ENCODE measurements around the gene IP6K3.

Gene IP6K3

DNA sequence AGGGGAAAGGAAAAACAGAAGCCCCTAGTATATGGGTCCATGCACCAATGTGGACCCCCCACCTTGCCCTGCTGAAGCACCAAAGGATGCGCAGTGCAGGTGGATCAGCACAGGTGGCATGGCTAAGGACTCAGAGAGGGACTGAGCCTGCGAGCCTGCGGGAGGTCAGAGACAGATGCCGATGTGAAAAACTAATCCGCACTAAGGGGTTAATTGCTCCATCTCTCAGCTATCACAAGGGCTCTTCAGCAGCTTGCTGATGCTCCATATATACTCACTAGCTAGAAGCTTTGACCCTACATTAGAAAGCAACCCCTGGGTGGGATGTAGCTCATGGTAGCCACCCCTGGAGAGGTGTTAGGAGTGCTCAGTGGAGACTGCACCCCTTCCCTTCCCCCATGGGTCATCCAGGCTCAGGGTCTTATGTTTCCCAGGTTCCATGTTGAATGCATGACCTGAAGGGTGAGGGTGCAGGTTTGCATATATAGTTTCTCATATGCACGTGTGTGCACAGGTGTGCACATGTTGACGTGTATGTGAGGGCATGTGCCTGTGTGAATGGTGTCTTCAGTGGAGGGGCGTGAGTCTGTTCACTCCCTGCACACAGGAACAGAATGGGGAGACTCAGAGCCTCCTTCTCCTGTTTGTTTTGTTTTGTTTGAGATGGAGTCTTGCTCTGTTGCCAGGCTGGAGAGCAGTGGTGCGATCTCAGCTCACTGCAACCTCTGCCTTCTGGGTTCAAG lies 13.4 kb upstream of the IP6K3 start:
- DNase-seq (ENCODE audit: low spot score) = no peak

DNA sequence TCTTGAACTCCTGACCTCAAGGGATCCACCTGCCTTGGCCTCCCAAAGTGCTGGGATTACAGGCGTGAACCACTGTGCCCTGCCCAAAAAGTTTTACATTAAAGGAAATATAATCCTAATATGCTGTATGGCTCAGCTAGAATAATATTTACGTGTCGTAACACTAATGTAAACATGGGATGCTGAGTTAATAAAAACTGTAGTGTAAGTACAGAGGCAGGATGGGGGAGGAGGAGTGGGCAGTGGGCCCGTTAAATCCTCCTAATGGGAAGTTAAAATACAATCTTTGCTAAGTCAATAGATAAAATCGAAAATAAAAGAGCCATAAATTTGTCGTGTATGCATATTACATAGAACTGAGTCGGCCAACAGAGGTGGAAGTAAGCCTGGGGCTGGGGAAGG lies 12.1 kb upstream of the IP6K3 start:
- DNase-seq (ENCODE audit: low spot score) = no peak

DNA sequence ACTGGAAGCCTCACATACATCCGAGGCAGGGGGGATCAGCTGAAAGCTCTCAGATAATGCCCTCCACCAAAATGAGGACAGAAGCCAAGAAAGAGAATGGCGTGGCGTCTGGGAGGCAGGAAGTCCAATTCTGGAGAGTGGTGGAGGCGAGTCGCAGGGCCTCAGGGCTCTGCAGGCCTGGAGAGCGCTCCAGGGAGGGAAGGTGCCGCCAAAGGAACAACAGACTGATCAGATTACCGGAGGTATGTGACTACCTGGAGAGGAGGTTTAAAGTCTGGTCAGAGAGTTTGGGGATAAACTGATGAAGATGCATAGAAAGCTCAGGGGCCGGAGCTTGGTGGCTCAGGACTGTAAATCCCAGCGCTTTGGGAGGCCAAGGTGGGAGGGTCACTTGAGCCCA lies 11.2 kb upstream of the IP6K3 start:
- no peak for DNase-seq (ENCODE audit: low spot score)

DNA sequence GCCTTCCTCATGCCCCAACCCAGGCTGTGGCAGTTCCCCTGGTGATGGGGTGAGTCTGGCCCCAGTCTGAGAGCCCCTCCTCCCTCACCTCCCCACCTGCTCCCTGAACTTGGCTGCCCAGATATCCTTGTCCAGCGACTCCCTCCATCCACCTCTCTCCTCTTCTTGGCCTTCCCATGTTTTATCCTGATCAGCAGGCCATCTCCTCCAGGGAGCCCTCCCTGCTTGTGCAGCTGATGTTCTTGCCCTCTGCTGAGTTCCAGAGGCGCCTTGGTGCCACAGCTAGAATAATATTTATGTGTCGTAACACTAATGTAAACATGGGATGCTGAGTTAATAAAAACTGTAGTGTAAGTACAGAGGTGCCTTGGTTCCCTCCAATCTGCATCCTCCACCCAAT lies 10.4 kb upstream of the IP6K3 start:
- no peak for DNase-seq (ENCODE audit: low spot score)

DNA sequence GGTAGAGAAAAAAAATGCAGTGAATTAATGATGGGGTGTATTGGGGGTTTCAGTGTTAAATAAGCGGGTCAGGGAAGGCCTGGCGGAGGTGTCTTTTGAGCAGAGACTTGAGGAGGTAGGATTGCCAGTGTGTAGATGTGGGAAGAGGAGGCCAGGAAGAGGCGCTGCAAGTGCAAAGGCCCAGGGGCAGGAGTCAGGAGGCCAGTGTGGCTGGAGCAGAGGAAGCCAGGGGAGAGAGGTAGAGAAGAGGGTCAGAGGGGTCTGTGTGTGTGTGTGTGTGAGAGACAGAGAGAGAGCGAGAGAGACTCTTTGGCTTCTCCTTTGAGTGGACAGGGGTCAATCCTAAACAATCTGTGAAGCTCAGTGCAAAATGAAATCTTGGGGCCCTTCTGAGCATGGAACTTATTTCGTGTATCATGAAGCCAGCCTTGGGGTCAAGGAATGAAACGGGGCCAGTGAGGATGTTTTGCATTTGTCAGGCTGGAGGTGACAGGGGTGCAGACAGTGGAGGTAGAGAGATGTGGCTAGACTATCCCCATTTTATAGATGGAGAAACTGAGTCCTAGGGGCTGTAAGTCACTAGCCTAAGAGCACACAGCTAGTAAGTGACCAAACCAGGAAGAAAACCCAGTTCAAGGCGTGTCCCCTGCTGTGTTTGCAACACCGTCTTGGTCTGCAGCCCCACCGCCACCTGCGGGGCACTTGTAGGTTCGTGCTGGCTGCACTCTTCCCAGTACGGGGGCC lies 9.7 kb upstream of the IP6K3 start:
- DNase-seq (ENCODE audit: low spot score) = no peak

DNA sequence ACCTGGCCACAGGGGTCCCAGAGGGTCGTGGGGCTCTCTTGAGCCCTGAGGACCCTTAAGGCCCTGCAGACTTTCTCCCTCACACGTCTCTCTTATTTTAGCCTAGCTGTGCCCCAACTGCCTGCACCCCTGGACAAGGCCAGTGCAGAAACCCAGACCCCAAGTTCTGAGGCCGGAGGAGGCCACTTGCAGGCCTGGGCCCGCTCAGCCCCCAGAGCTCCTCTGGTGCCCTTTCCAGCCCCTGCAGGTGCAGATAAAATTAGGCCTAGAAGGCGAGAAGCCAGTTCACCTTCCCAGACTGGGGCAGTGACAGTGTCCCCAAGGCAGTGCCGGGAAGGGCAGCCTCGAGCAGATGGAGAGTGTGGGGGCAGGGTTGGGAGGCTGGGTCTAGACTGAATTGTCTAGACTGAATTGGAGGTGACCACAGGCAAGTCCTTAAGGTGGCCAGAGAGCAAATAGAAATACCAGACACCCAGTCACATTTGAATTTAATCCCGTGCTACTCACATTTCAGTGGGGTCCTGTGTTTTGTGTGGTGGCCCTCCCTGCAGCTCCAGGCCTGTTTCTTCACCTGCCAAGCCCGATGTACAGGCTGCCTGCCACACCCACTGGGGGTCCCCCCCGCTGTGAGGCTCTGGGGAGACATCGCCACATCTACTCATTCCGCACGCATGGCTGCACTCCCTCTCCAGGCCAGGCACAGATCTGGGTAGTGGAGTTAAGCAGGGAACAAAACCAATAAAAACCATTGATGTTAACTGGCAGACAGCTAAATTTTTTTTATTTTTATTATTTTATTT lies 8.6 kb upstream of the IP6K3 start:
- peak; percentile 24 for DNase-seq (ENCODE audit: low spot score)

DNA sequence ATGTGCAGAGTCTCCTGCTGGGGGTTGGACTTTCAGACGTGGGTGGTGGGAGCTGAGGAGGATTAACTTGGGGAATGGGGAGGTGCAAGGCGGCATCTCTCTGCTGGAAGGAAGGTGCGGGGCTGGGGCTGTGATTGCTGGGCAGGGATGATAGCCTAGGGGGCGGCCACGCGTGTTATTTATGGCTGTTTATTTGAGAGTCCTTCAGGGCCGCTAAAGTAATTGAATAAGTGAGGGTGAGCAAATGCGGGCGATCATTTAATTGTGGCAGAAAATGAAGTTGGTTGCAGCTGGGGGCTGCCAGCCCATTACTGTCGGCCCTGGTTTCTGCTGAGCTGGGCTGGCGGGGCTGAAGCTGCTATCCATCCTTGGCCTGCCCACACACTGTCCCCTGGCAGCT lies 7.5 kb upstream of the IP6K3 start:
- DNase-seq (ENCODE audit: low spot score) = no peak

DNA sequence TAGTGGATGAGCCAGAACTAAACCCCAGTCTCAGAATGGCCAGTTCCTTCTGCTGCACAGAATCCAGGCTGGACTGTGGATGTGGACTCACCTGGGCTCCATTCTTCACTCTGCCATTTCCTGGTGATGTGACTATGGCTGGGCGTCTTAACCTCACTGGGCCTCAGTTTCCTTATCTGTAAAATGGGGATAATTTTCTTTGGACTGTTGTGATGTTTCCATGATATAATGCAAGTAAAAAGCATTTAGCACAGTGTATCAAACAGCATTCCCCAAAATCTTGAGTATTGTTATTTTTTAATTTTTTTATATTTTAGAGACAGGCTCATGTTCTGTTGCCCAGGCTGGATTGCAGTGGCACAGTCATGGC lies 5.9 kb upstream of the IP6K3 start:
- no peak for DNase-seq (ENCODE audit: low spot score)

DNA sequence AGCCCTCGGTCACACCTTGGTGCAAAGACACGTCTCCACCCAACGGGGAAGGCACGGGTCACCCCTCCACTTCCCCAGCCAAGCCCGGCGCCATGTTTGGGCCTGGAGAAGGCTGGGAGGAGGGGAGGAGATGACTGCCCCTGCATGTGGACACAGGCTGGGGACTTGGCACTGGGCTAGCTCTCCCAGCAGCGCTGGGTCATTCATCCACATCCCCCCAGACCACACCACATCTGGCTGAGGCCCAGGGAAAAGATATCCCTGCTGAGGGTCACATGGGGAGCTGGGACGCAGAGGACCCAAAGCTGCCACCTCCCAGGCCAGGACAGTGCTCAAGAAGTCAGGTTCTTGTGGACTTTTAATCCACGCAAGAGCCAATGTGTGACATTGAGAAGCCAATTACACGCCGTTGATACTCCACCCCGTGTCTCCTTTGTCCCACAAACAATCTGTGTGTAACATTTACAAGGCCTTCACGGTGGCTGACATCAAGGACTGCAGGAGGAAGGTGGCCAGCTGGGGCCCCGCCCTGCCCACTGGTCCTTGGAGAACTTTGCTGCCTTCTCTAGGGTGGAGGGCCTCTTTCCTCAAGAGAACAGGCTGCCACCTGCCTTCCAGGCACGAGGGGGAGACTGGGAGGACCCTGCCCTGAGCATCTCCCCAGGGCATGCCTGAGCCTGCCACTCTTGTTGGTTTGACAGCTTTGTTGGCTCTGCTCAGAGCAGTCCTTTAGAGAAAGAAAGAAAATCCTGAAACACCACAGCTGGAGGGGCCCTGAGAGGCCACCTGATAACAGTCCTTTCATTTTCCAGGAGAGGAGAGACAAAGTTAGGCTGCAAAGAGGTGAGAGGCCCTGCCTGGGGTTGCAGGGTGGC lies 5.3 kb upstream of the IP6K3 start:
- DNase-seq (ENCODE audit: low spot score) = no peak

DNA sequence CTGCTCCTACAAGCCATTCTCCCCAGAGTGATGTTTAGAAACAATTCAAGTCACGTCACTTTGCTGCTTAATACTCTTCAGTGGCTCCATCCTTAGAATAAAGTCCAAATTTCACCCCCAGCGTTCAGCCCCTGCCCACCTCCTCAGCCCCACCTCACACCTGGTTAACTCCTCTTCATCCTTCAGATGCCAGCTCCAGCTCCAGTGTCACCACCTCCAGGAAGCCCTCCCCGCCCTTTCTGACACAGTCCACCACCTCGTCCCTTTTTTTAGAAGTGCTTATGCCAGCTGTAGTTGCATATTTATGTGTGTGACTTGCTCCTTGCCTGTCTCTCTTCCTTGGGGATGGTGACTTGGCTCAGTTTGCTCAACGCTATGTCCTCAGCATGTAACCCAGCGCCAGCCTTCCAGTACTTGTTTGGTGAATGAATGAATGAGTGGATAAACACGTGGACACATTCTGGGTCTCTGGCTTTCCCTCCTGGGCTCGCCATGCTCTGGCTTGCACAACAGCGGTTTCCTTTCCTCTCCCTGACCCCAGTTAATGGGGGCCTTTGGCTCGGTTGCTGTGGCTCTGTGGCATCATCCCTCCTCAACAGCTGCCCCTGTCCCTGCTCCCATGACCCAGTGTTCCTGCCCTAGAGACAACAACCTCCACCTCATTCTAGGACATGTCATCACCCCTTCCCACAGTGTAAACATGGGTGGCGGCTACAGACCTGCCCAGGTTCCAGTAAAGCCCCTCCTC lies 3.7 kb upstream of the IP6K3 start:
- DNase-seq (ENCODE audit: low spot score) = no peak

DNA sequence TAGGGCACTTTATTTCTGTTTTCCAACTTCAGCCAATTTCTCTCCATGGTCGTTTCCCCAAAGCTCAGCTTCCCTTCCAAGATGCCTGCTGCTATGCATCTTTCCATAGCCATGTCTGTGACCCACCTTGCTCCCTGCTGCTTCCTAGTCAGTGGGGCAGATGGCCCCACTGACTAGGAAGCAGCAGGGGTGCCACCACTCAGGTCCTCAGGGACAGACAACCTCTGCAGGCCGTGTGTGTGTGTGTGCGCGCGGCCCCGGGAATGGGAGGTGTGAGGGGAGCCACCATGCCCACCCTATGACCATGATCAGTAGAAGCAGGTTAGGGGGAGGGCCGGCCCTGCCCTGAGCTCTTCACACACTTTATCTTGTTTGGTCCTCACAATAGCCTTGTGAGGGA lies 2.7 kb upstream of the IP6K3 start:
- DNase-seq (ENCODE audit: low spot score) = no peak

DNA sequence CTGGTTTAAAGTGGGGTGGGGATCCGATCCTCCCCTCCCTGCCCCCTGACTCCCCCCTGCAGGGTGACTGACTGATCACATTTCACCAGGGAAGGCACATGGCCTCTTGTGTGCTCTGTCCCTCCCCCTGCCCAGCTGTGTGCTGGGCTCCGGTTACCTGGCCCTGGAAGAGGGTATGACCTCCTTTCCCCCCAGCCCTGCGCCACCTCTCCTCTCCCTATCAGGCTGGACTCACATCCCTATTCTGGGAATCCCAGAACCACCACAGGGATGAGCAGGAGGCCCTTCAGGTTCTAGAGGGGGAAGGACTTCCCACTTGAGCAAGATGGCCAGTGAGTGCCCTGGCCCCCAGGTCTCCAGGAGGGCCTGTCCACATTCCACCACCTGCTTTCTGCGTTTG lies 2.1 kb upstream of the IP6K3 start:
- DNase-seq (ENCODE audit: low spot score) = no peak

DNA sequence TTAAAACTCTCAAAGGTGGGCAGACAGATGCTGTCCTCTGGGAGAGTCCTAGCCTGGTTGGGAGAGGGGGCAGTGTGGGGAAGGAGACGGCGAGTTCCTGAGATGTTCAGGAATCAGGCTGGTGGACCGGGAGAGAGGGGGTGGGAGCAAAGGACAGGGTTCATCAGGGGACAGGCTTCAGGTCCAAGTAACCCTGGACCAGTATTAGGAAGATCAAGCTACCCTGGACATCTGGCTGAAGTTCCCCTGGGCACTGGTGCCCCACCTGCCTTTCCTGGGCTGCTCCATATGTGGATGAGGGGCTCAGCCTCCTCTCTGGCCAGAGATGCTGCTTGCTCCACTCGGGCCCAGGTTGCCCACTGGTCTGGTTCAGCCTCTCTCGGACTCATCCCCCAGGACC lies 1.1 kb upstream of the IP6K3 start:
- DNase-seq (ENCODE audit: low spot score) = no peak

DNA sequence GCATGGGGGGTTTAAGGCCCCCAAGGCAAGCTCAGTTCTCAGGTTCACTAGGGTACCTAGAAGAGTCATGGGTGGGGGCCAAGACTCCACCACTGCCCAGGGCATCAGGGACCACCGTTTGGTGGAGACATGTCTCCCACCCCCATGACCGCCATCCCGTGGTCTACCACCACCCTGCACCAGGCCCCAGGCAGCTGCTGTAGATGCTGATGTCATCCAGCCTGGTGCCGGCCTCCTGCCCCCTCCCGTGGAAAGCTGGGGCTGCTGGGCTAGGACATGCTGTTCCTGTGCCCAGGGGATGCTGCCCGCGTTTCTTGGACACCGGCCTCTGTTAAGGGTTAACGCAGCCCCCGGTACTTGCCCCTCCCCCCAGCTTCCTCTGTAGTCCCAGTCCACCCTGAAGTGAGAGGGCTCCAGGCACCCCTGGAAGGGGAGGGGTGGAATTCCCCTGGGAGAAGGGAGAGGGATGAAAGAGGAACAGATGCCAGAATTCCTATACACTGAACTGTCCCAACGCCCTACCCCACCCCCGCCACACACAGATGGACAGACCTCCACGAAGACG lies 587 bp downstream of the IP6K3 start:
- no peak for DNase-seq (ENCODE audit: low spot score)

DNA sequence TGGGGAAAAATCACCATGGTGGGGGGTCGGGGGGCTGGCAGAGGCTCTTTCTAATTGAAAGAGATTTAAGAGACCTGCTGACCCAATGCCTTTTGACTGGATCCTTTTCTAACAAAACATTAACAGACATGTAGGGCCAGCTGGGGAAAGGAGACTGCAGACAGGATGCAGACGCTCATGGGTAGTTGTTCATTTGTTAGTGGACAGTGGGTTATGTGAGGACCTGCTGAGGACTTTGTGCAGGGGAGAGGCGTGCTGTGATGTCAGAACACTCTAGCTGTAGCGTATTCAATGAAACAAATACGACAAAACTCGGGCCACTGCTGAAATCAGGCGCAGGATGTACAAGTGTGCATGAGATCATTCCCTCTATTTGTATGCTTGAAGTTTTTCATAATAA lies 1.2 kb downstream of the IP6K3 start:
- DNase-seq (ENCODE audit: low spot score) = no peak

DNA sequence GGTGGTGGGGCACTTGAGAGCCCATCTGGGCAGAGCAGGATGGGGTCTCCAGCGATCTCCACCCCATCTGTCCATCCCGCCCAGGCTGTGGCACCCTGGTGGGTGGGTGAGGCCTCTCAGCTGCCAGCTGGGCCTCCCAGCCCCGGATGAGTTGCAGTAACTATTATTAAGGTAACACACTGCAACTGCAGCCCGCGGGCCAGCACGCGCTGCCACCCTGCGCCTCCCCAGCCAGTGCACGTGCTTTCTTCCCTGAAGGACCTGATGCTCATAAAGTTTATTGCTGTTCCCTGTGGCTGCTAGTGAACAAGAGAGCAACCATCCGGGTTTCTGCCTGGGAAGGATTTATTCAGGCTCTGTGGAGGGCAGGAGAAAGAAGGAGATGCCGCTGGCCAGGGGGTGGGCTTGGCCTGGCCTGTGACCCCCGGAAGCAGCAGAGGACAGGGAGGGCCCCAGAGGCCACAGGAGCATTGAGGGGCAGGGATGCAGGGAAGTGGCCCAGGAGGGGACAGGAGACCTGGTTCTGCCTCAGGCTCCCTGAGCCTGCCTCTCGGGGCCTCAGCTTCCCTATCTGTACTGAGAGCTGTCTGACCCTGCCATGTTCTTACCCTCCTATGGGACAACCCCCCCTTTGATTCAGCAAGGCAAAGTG lies 1.7 kb downstream of the IP6K3 start:
- no peak for DNase-seq (ENCODE audit: low spot score)

DNA sequence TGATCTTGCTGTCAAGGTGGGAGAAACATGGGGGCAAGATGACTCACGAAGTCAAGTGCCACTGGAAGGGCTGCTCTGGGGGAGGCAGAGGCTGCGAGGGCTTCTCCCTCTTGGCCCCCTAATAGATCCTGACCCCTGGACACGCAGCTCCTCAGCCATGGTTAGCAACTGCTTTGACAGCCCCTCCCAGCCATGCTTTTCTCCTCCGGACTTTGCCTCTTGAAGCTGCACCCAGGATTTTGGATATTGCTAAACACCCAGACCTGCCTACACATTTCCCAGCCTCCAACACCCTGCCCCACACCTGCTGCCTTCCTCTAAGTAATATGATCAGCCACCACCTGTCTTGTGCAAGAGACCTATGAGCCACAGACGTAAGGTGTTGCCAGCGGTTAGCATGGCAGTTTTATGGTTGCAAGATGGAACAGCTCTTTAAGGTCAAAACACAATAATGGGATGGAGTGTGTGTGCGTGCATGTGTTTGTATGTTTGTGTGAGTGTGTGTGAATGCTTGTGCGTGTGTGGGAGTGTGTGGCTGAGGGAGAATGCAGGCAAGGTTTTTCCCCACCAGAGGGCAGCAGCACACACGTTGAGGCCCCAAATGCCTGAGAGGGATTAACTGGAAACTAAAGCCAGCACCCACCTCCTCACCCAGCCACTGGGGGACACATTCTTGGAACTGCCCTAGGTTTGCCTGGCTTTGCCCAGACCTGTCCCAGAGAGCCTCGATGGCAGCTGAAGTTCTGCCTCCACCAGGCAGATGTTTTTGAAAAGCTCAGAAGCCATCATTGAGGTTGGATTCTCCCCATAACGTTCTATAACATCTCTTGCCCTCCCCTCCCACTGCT lies 2.5 kb downstream of the IP6K3 start:
- DNase-seq (ENCODE audit: low spot score) = peak; percentile 84

DNA sequence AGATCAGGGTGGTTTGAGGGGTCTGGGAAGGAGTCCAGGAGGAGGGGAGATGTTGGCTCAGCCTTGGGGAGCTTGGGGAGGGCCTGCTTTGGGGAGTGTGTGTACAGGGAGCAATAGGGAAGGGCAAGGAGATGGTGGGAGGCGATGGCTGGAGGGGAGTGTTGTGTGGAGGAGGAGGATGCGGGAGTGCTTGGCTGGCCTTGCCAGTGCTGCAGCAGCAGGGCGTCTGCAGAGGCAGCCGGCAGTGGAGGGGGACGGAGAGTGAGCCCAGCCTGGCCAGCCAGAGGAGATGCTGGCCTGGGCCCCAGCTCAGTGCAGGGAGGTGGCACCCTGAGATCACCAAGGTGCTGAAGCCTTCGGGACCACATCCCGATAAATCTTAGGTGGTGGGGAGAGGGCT lies 3.9 kb downstream of the IP6K3 start:
- DNase-seq (ENCODE audit: low spot score) = no peak

DNA sequence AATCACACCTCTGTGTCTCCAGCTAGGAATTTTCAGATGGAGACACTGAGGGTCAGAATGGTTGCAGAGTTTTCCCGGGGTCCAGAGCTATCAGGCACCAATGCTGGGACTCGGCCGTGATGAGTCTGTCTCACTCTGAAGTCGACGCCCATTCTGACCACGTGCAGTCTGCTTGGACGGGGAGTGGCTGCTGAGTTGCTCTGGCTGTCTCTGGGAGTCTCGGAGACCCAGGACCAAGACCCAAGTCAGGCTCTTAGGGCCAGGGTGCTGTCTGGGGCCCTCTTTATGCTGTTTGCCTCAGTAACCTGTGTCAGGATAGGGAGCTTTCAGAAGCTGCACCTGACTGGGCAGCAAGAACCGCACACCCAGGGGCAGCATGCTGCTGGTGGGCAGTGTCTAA lies 4.6 kb downstream of the IP6K3 start:
- DNase-seq (ENCODE audit: low spot score) = no peak

DNA sequence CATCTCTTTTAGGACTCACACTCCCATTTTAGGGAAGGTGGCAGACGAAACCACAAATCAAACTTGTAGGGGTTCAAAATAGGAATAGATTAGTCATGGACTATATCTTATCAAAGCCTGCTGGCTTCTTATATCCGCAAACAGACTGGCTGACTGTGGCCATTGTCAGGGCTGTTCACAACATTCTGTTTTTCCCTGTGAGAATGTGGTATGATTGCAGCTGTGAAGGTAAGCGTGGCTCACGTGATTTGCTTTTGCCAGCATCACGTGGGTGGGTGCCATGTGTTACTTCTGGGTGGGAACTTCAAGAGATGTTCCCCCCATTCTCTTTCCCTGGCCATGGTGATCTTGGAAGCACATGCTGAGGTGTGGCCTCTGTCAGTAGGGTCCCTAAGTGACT lies 5.9 kb downstream of the IP6K3 start:
- DNase-seq (ENCODE audit: low spot score) = no peak

Data from germinal center (tissue), 1 donor.